IPS DF 6.9 (cell line): ENCODE results near the gene WDFY2.

Experiments
- DNase-seq: peaks from one replicate; pipeline ENCODE4 v3.0.0-alpha.2; 2013; ENCODE audit warnings: low read depth, low spot score
- H3K27ac ChIP-seq: one replicate; pipeline ENCODE4 v1.5.1; 2013; ENCODE audit warnings: low read length, control low read depth
- H3K27me3 ChIP-seq: 2 replicates; pipeline ENCODE4 v1.6.1; 2013; ENCODE audit warnings: mild to moderate bottlenecking, low read length; ENCODE audit not compliant: control insufficient read depth, insufficient read depth
- H3K36me3 ChIP-seq: 2 replicates; pipeline ENCODE4 v1.6.1; 2013; ENCODE audit warnings: low read length; ENCODE audit not compliant: control insufficient read depth, insufficient read depth
- H3K4me1 ChIP-seq: 2 replicates; pipeline ENCODE4 v1.6.1; 2013; ENCODE audit warnings: low read length; ENCODE audit not compliant: control insufficient read depth, insufficient read depth
- H3K4me3 ChIP-seq: 2 replicates; pipeline ENCODE4 v1.5.1; 2013; ENCODE audit warnings: mild to moderate bottlenecking, low read length
- H3K9me3 ChIP-seq: 2 replicates; pipeline ENCODE4 v1.6.1; 2013; ENCODE audit warnings: low read length, inconsistent platforms; ENCODE audit not compliant: control insufficient read depth, insufficient read depth
- WGBS: extraction: QIAGEN DNeasy Blood & Tissue Kit; methylation state at CpG from one replicate; pipeline ENCODE4 v1.1.7; 2013; ENCODE audit warnings: mixed read lengths, missing lambda C conversion rate; ENCODE audit not compliant: insufficient read length, insufficient coverage; 5-methylcytosine and 5-hydroxymethylcytosine counted together

Gene WDFY2

GRCh38 chr13:51786425-51787265 lies 202.4 kb downstream of the WDFY2 start:
- no peaks in the 10 kb centered on the region for H3K27me3 ChIP-seq
- H3K27ac ChIP-seq: no peak overlapping the region
- WGBS: no CpG with 5 or more reads among the region's 10 CpGs
- H3K9me3 ChIP-seq: no peaks in the 10 kb centered on the region
- no peaks in the 10 kb centered on the region for H3K4me1 ChIP-seq
- no peak for DNase-seq
- H3K36me3 ChIP-seq: no peaks in the 10 kb centered on the region
- H3K4me3 ChIP-seq: no peak overlapping the region

- no CpG with 5 or more reads among the region's 6 CpGs for WGBS
- no peaks in the 10 kb centered on the region for H3K9me3 ChIP-seq
- no peaks in the 10 kb centered on the region for H3K36me3 ChIP-seq
- DNase-seq: no peak
- H3K4me3 ChIP-seq: no peak overlapping the region
- H3K27me3 ChIP-seq: no peaks in the 10 kb centered on the region
- no peak overlapping the region for H3K27ac ChIP-seq
- peaks cover 5% of the 10 kb centered on the region for H3K4me1 ChIP-seq
Observed at GRCh38 chr13:51793570-51794271, 209.5 kb downstream of the WDFY2 start.

- no peaks in the 10 kb centered on the region for H3K36me3 ChIP-seq
- H3K4me1 ChIP-seq: peaks cover 5% of the 10 kb centered on the region
- WGBS: no CpG with 5 or more reads among the region's 4 CpGs
- no peaks in the 10 kb centered on the region for H3K27me3 ChIP-seq
- no peak for DNase-seq
- no peak overlapping the region for H3K27ac ChIP-seq
- H3K4me3 ChIP-seq: no peak overlapping the region
- H3K9me3 ChIP-seq: no peaks in the 10 kb centered on the region
Observed at GRCh38 chr13:51794964-51795363, 210.7 kb downstream of the WDFY2 start.

- H3K27ac ChIP-seq: no peak overlapping the region
- H3K36me3 ChIP-seq: no peaks in the 10 kb centered on the region
- peaks cover 5% of the 10 kb centered on the region for H3K4me1 ChIP-seq
- WGBS: no CpG with 5 or more reads among the region's 2 CpGs
- H3K27me3 ChIP-seq: no peaks in the 10 kb centered on the region
- H3K9me3 ChIP-seq: no peaks in the 10 kb centered on the region
- no peak overlapping the region for H3K4me3 ChIP-seq
- no peak for DNase-seq
Observed at GRCh38 chr13:51795419-51795818, 211.2 kb downstream of the WDFY2 start.

- no CpG with 5 or more reads among the region's 7 CpGs for WGBS
- peaks cover 5% of the 10 kb centered on the region for H3K4me1 ChIP-seq
Observed at GRCh38 chr13:51796546-51796945, 212.3 kb downstream of the WDFY2 start.

GRCh38 chr13:51797664-51798488 lies 213.6 kb downstream of the WDFY2 start:
- no peaks in the 10 kb centered on the region for H3K9me3 ChIP-seq
- WGBS: no CpG with 5 or more reads among the region's 12 CpGs
- H3K36me3 ChIP-seq: no peaks in the 10 kb centered on the region
- no peaks in the 10 kb centered on the region for H3K27me3 ChIP-seq
- no peak for DNase-seq
- no peak overlapping the region for H3K4me3 ChIP-seq
- H3K27ac ChIP-seq: no peak overlapping the region
- H3K4me1 ChIP-seq: peaks cover 6% of the 10 kb centered on the region

More at GRCh38 chr13:51796546-51796945, 212.3 kb downstream of the WDFY2 start:
- no peaks in the 10 kb centered on the region for H3K9me3 ChIP-seq
- DNase-seq: no peak
- H3K27me3 ChIP-seq: no peaks in the 10 kb centered on the region
- H3K4me3 ChIP-seq: no peak overlapping the region
- H3K27ac ChIP-seq: no peak overlapping the region
- H3K36me3 ChIP-seq: no peaks in the 10 kb centered on the region

GRCh38 chr13:51799261-51799660 lies 215.0 kb downstream of the WDFY2 start:
- WGBS: no CpG with 5 or more reads among the region's 12 CpGs
- Histone ChIP-seq H3K27me3 (no peaks in the 10 kb centered on the region), H3K36me3 (no peaks in the 10 kb centered on the region), H3K4me3 (no peak overlapping the region), H3K4me1 (peaks cover 6% of the 10 kb centered on the region), H3K9me3 (no peaks in the 10 kb centered on the region), H3K27ac (no peak overlapping the region)
- DNase-seq: no peak

- no peaks in the 10 kb centered on the region for H3K36me3 ChIP-seq
- no peaks in the 10 kb centered on the region for H3K27me3 ChIP-seq
- H3K27ac ChIP-seq: no peak overlapping the region
- DNase-seq: no peak
- peaks cover 10% of the 10 kb centered on the region for H3K4me1 ChIP-seq
- no CpG with 5 or more reads among the region's 5 CpGs for WGBS
- no peak overlapping the region for H3K4me3 ChIP-seq
- H3K9me3 ChIP-seq: no peaks in the 10 kb centered on the region
Observed at GRCh38 chr13:51800486-51800885, 216.2 kb downstream of the WDFY2 start.

- no peaks in the 10 kb centered on the region for H3K9me3 ChIP-seq
- H3K4me1 ChIP-seq: peaks cover 10% of the 10 kb centered on the region
- no peak overlapping the region for H3K4me3 ChIP-seq
- no peak overlapping the region for H3K27ac ChIP-seq
- no peak for DNase-seq
- no CpG with 5 or more reads among the region's 7 CpGs for WGBS
- H3K36me3 ChIP-seq: no peaks in the 10 kb centered on the region
- no peaks in the 10 kb centered on the region for H3K27me3 ChIP-seq
Observed at GRCh38 chr13:51801631-51802099, 217.4 kb downstream of the WDFY2 start.
